SJCRH30 (cell line): ENCODE results near the gene OR8B4. TPM values are rescaled to one million over a fixed set of nuclear protein-coding genes. Genes with fewer than 3 reads are reported as not detected.

Experiments
- DNase-seq, 2 experiments: peaks; one replicate each; pipeline ENCODE4 v3.0.0-alpha.2; 2015 to 2020
- H3K27ac ChIP-seq: fragments of 250-450 bp; sonication (Bioruptor Pico); 2 replicates; pipeline ENCODE4 v1.5.1; 2020; ENCODE audit warnings: mild to moderate bottlenecking, moderate library complexity
- H3K27me3 ChIP-seq: fragments of 250-450 bp; sonication (Bioruptor Pico); 2 replicates; pipeline ENCODE4 v1.5.1; 2020; ENCODE audit warnings: mild to moderate bottlenecking, moderate library complexity
- H3K36me3 ChIP-seq: fragments of 250-450 bp; sonication (Bioruptor Pico); 2 replicates; pipeline ENCODE4 v1.5.1; 2020; ENCODE audit warnings: mild to moderate bottlenecking, moderate library complexity
- H3K4me1 ChIP-seq: fragments of 250-450 bp; sonication (Bioruptor Pico); 2 replicates; pipeline ENCODE4 v1.5.1; 2020; ENCODE audit warnings: mild to moderate bottlenecking, moderate library complexity
- H3K4me3 ChIP-seq: fragments of 250-450 bp; sonication (Bioruptor Pico); 2 replicates; pipeline ENCODE4 v1.5.1; 2020; ENCODE audit warnings: mild to moderate bottlenecking, moderate library complexity
- H3K9me3 ChIP-seq: fragments of 250-450 bp; sonication (Bioruptor Pico); replicated peaks from 2 replicates; pipeline ENCODE4 v1.5.1; 2020; ENCODE audit warnings: mild to moderate bottlenecking, moderate library complexity
- total RNA-seq: library from RNA; depleted of rRNA; stranded (reverse); fragments of >200 nt; shearing (Covaris generic); gene quantifications from 2 replicates; pipeline ENCODE4 v1.2.3, GENCODE V29; 2014; rRNA removed

Gene OR8B4
- total RNA-seq, 1 experiment from 2014 or later, result not detected

DNA sequence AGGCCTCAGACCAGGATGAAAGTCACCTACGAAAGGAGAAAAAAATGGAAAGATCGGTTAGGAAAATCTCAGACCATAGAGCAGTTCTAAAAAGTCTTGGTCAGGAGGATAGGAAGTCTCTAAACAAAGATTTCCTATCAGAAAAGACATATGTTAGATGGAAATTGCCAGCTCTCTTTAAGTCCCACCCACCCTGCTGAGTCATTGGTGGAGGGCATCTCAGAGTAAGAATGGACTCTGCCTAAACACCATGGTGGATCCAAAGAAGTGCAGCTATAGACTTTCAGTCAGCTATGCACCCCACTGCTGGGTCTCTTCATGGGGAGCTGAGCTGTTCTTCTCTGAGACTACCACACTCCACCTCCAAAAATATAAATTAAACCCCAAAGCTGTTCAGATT lies 44.1 kb downstream of the OR8B4 start:
- H3K36me3 ChIP-seq, result no peaks in the 10 kb centered on the region
- no peak overlapping the region for H3K4me3 ChIP-seq
- no peak for DNase-seq
- no peaks in the 10 kb centered on the region for H3K9me3 ChIP-seq
- no peak overlapping the region for H3K27ac ChIP-seq
- H3K4me1 ChIP-seq, result no peaks in the 10 kb centered on the region
- no peaks in the 10 kb centered on the region for H3K27me3 ChIP-seq

DNA sequence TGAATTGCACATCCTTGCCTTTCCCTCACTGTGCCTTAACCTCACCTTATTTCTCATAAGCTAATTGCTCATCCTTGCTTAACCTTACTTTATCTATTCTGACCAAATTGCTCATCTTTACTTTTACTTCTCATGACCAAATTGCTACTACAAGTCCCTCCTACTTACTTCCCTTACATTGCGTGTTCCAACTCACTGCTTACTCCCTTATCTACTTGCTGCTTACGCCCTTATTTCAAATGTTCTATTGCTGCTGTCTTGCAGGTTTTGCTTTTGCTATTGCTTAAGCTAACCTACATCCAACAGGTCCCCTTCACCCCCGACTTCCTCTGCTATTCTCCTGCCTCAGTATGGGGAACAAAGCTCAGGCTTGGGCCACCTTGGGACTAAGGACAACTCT lies 48.4 kb downstream of the OR8B4 start:
- no peak overlapping the region for H3K27ac ChIP-seq
- DNase-seq, result no peak
- no peaks in the 10 kb centered on the region for H3K36me3 ChIP-seq
- H3K4me3 ChIP-seq, result no peak overlapping the region
- H3K27me3 ChIP-seq, result no peaks in the 10 kb centered on the region
- H3K4me1 ChIP-seq, result no peaks in the 10 kb centered on the region
- no peaks in the 10 kb centered on the region for H3K9me3 ChIP-seq

Other genes with a start within 250 kb of the OR8B4 start
- not detected in 2 replicates for gene OR10D3, start 241.5 kb downstream of the OR8B4 start, total RNA-seq
- not detected in 2 replicates for gene OR8G1, start 183.8 kb downstream of the OR8B4 start, total RNA-seq
- gene OR8G5, start 168.5 kb downstream of the OR8B4 start, total RNA-seq, result not detected in 2 replicates
- not detected in 2 replicates for gene OR8D1, start 110.9 kb downstream of the OR8B4 start, total RNA-seq
- gene OR8D2, start 104.7 kb downstream of the OR8B4 start, total RNA-seq, result not detected in 2 replicates
- not detected in 2 replicates for gene OR8B2, start 40.4 kb downstream of the OR8B4 start, total RNA-seq
- gene OR8B3, start 25.8 kb downstream of the OR8B4 start, total RNA-seq, result not detected in 2 replicates
- gene OR8B8, start 20.8 kb upstream of the OR8B4 start, total RNA-seq, result not detected in 2 replicates
- gene OR8B12, start 118.8 kb upstream of the OR8B4 start, total RNA-seq, result not detected in 2 replicates
- gene OR8A1, start 145.1 kb upstream of the OR8B4 start, total RNA-seq, result not detected in 2 replicates
- gene PANX3, start 186.6 kb upstream of the OR8B4 start, total RNA-seq, result not detected in 2 replicates
- gene TBRG1, start 198.0 kb upstream of the OR8B4 start, total RNA-seq, result 11.9 and 14.4 TPM in 2 replicates
- 0.43 and 0.63 TPM in 2 replicates for gene SIAE, start 248.9 kb upstream of the OR8B4 start, total RNA-seq
- 4.0 and 6.0 TPM in 2 replicates for gene SPA17, start 249.0 kb upstream of the OR8B4 start, total RNA-seq